HepG2 (cell line): ENCODE results near the gene APOD. TPM values are rescaled to one million over a fixed set of nuclear protein-coding genes. Genes with fewer than 3 reads are reported as not detected.
A peak's percentile ranks its signal among the peaks of the same experiment; 100 is the strongest.

Source experiments
- ATAC-seq: fragments of 200-7000 bp; cut with Tn5 transposase; 3 replicates; pipeline ENCODE4 v1.9.1; 2020; ENCODE audit warnings: mild to moderate bottlenecking, moderate library complexity
- BruUV-seq: library from RNA; stranded (reverse); fragments of 400-500 nt; replicated peaks from 2 replicates; lab custom pipeline; 2021; lab: Mats Ljungman, UMichigan
- CTCF ChIA-PET: fragments of 300-600 bp; formaldehyde crosslinking; extraction: SDS; loops from one replicate; lab custom pipeline; 2021; ENCODE audit warnings: low total read pairs, inconsistent platforms, low intra/inter-chr PET ratio; lab: Yijun Ruan, JAX
- POLR2A ChIA-PET: fragments of 350-600 bp; sonication (Branson Sonifier 250); formaldehyde crosslinking; loops from one replicate; lab custom pipeline; 2020; ENCODE audit warnings: antibody characterized with exemption, inconsistent platforms; lab: Yijun Ruan, JAX
- DNase-seq: peaks from one replicate; pipeline ENCODE4 v3.0.0-alpha.2; 2015; ENCODE audit warnings: low spot score
- FAIRE-seq: peaks from 3 replicates; lab custom pipeline; 2011; peaks lifted over from hg19 to GRCh38; lab: Jason Lieb, UNC
- H2AFZ ChIP-seq: one replicate; pipeline ENCODE4 v1.6.1; 2011; ENCODE audit warnings: low read length, inconsistent platforms
- H3K27ac ChIP-seq: fragments of 300-600 bp; 3 replicates; pipeline ENCODE4 v1.8.0; 2011; ENCODE audit warnings: mixed run types, mild to moderate bottlenecking, mixed read lengths, low read length, inconsistent platforms; ENCODE audit not compliant: insufficient read depth; ENCODE audit errors: extremely low read length
- H3K27me3 ChIP-seq, 2 experiments: fragments of 200-600 bp in 1 of 2; 2 replicates in 1 of 2; 3 replicates in 1 of 2; pipeline versions ENCODE4 v1.6.0 to v1.8.0; 2011; ENCODE audit warnings: low read length in 2 of 2, mild to moderate bottlenecking in 2 of 2, moderate library complexity in 2 of 2, inconsistent platforms in 1 of 2; ENCODE audit not compliant: insufficient read depth in 2 of 2, control insufficient read depth in 1 of 2
- H3K36me3 ChIP-seq, 2 experiments: fragments of 200-600 bp in 1 of 2; replicated peaks in 1 of 2; 2 replicates in 1 of 2; 3 replicates in 1 of 2; pipeline versions ENCODE4 v1.5.1 to v1.8.0; 2011; ENCODE audit warnings: low read length in 2 of 2, inconsistent platforms in 1 of 2; ENCODE audit not compliant: insufficient read depth in 2 of 2, control insufficient read depth in 1 of 2
- H3K4me1 ChIP-seq: 2 replicates; pipeline ENCODE4 v1.5.1; 2012; ENCODE audit warnings: low read length, inconsistent platforms; ENCODE audit not compliant: insufficient read depth
- H3K4me2 ChIP-seq: 2 replicates; pipeline ENCODE4 v1.6.0; 2011; ENCODE audit warnings: low read depth, low read length, inconsistent platforms
- H3K4me3 ChIP-seq, 3 experiments: fragments of 200-600 bp in 1 of 3; sonication (generic), shearing (Covaris generic) in 1 of 3; replicated peaks in 1 of 3; 2 replicates each; pipeline ENCODE4 v1.5.1; 2011 to 2016; ENCODE audit warnings: low read length in 3 of 3, inconsistent platforms in 2 of 3, low read depth in 2 of 3, mild to moderate bottlenecking in 2 of 3, control low read depth in 1 of 3, mixed read lengths in 1 of 3; ENCODE audit not compliant: insufficient read depth in 1 of 3
- H3K79me2 ChIP-seq: one replicate; pipeline ENCODE4 v1.6.1; 2011; ENCODE audit warnings: low read length, inconsistent platforms; ENCODE audit not compliant: insufficient read depth
- H3K9ac ChIP-seq: 2 replicates; pipeline ENCODE4 v1.6.0; 2011; ENCODE audit warnings: mild to moderate bottlenecking, low read depth, low read length, inconsistent platforms; ENCODE audit not compliant: insufficient read depth
- H3K9me3 ChIP-seq: 2 replicates; pipeline ENCODE4 v1.5.1; 2012; ENCODE audit warnings: mild to moderate bottlenecking, low read length
- H4K20me1 ChIP-seq: 2 replicates; pipeline ENCODE4 v1.6.0; 2011; ENCODE audit warnings: inconsistent platforms, mild to moderate bottlenecking, low read length, moderate library complexity; ENCODE audit not compliant: insufficient read depth
- ELF1 ChIP-seq: sonication (generic); formaldehyde crosslinking; IDR thresholded peaks from 2 replicates; pipeline ENCODE4 v1.4.0; 2020; ENCODE audit warnings: missing genetic modification reagents
- ELF3 ChIP-seq: IDR thresholded peaks from 2 replicates; pipeline ENCODE4 v1.6.1; 2016; ENCODE audit warnings: missing genetic modification reagents, missing compliant biosample characterization
- MYC ChIP-seq: sonication (generic); formaldehyde crosslinking; IDR thresholded peaks from 2 replicates; pipeline ENCODE4 v1.9.0; 2021; ENCODE audit warnings: missing genetic modification reagents, borderline replicate concordance
- REPIN1 ChIP-seq: sonication (generic); formaldehyde crosslinking; IDR thresholded peaks from 2 replicates; pipeline ENCODE4 v1.8.0; 2022; ENCODE audit warnings: missing genetic modification reagents, low read depth, mild to moderate bottlenecking, borderline replicate concordance
- TEAD3 ChIP-seq: optimal IDR thresholded peaks from 2 replicates; pipeline ENCODE3; 2016; ENCODE audit warnings: borderline replicate concordance
- TMF1 ChIP-seq: sonication (generic); formaldehyde crosslinking; IDR thresholded peaks from 2 replicates; pipeline ENCODE4 v1.8.1; 2022; ENCODE audit warnings: low read depth, missing genetic modification reagents
- ZNF282 ChIP-seq: fragments of 450-650 bp; IDR thresholded peaks from 2 replicates; pipeline ENCODE4 v1.6.1; 2018; ENCODE audit not compliant: partially characterized antibody
- ZNF468 ChIP-seq: sonication (generic); formaldehyde crosslinking; IDR thresholded peaks from 2 replicates; pipeline ENCODE4 v1.8.0; 2022; ENCODE audit warnings: mild to moderate bottlenecking, moderate library complexity, missing genetic modification reagents
- ZSCAN29 ChIP-seq: sonication (generic); formaldehyde crosslinking; conservative IDR thresholded peaks from 2 replicates; pipeline ENCODE4 v1.4.0; 2020; ENCODE audit warnings: mild to moderate bottlenecking, missing genetic modification reagents
- WGBS: methylation state at CpG from one replicate; pipeline ENCODE4 v1.1.6; 2017; ENCODE audit warnings: low lambda C conversion rate; 5-methylcytosine and 5-hydroxymethylcytosine counted together
- in situ Hi-C: cut with HindIII; loops from 2 replicates; pipeline ENCODE4 v1.10.0; 2017; ENCODE audit warnings: low pct_unique_long_range_greater_than_20kb; ENCODE audit not compliant: extremely low pct_ligation_motif_present
- intact Hi-C: fragments of 100-400 bp; cut with micrococcal nuclease; formaldehyde crosslinking; loops from one replicate; pipeline ENCODE4 v1.10.0; 2022; ENCODE audit not compliant: unreplicated experiment
- polyA plus RNA-seq, 8 experiments: library from polyadenylated mRNA; depleted of rRNA in 3 of 8; stranded (reverse) in 7 of 8; unstranded in 1 of 8; fragments of >200 nt; fragmentation: Illumina TruSeq in 4 of 8; extraction: Trizol in 4 of 8; gene quantifications; 2 replicates each; pipeline versions ENCODE4 v1.2.1 to v1.2.3, GENCODE V29; 2011 to 2016; ENCODE audit warnings: low read depth in 4 of 8, missing spikeins in 1 of 8, mixed read lengths in 1 of 8; ENCODE audit not compliant: insufficient read depth in 1 of 8
- total RNA-seq, 5 experiments: library from RNA; depleted of rRNA; stranded (reverse); fragments of >200 nt; fragmentation: Illumina TruSeq; extraction: Trizol; gene quantifications; 2 replicates each; pipeline ENCODE4 v1.2.3, GENCODE V29; 2016; ENCODE audit warnings: low read depth in 1 of 5
- TF ChIP-seq, protein P1 (sequence below): sonication (generic); formaldehyde crosslinking; IDR thresholded peaks from 2 replicates; pipeline ENCODE4 v1.4.0; 2020; ENCODE audit warnings: missing genetic modification reagents
- TF ChIP-seq, protein P2 (sequence below): sonication (generic); formaldehyde crosslinking; IDR thresholded peaks from 2 replicates; pipeline ENCODE4 v1.5.0; 2020; ENCODE audit warnings: mild to moderate bottlenecking, missing genetic modification reagents, moderate library complexity
- TF ChIP-seq, protein P3 (sequence below): sonication (generic); formaldehyde crosslinking; IDR thresholded peaks from 2 replicates; pipeline ENCODE4 v1.4.0; 2020; ENCODE audit warnings: missing genetic modification reagents

APOD gene
- total and polyA plus RNA-seq, 2 of the 13 experiments (the other 11 are each of a cell fraction or from before 2014, with no cell fraction given) = not detected

DNA sequence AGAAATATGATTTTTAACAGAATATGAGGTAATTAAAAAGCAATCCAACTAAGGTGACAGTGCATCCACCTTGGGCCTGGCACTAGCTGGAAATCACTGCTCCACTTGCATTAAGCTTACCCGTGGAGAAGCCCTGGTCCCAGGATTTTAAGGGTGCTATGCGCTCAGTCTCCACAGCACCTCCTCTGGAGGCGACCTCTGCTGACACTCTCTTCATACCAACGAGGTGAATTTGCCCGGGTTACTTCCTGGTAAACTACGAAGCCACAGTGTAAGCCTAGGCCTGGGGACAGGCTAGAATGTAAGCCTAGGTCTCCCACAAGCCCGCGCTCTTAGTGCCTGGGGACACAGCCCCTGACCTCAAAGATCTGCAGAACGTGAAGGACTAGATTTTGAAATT is 793 bp downstream of the APOD start:
- H3K4me2 ChIP-seq = no peak overlapping the region
- DNase-seq (peak; percentile 24), FAIRE-seq (no peak), ATAC-seq (peak; percentile 88)
- no peaks in the 10 kb centered on the region for H4K20me1 ChIP-seq
- intact Hi-C loops = no loop called here
- no peaks in the 10 kb centered on the region for H3K9me3 ChIP-seq
- no peaks in the 10 kb centered on the region for H3K79me2 ChIP-seq
- H3K36me3 ChIP-seq = no peaks in the 10 kb centered on the region
- ChIA-PET POLR2A (no interaction called here), CTCF (no interaction called here)
- H3K27me3 ChIP-seq = peaks cover 0 to 8% of the 10 kb centered on the region in 2 experiments; a peak in 1 of 5 replicates
- no TSS peak for BruUV-seq
- H2AFZ ChIP-seq = no peak overlapping the region
- in situ Hi-C loops = no loop called here
- H3K4me3 ChIP-seq = no peak overlapping the region
- H3K4me1 ChIP-seq = peaks cover 17% of the 10 kb centered on the region
- 32% methylated on average over 9 of the region's 9 CpGs for WGBS
- no peak overlapping the region for H3K9ac ChIP-seq
- TF ChIP-seq, protein P1, sequence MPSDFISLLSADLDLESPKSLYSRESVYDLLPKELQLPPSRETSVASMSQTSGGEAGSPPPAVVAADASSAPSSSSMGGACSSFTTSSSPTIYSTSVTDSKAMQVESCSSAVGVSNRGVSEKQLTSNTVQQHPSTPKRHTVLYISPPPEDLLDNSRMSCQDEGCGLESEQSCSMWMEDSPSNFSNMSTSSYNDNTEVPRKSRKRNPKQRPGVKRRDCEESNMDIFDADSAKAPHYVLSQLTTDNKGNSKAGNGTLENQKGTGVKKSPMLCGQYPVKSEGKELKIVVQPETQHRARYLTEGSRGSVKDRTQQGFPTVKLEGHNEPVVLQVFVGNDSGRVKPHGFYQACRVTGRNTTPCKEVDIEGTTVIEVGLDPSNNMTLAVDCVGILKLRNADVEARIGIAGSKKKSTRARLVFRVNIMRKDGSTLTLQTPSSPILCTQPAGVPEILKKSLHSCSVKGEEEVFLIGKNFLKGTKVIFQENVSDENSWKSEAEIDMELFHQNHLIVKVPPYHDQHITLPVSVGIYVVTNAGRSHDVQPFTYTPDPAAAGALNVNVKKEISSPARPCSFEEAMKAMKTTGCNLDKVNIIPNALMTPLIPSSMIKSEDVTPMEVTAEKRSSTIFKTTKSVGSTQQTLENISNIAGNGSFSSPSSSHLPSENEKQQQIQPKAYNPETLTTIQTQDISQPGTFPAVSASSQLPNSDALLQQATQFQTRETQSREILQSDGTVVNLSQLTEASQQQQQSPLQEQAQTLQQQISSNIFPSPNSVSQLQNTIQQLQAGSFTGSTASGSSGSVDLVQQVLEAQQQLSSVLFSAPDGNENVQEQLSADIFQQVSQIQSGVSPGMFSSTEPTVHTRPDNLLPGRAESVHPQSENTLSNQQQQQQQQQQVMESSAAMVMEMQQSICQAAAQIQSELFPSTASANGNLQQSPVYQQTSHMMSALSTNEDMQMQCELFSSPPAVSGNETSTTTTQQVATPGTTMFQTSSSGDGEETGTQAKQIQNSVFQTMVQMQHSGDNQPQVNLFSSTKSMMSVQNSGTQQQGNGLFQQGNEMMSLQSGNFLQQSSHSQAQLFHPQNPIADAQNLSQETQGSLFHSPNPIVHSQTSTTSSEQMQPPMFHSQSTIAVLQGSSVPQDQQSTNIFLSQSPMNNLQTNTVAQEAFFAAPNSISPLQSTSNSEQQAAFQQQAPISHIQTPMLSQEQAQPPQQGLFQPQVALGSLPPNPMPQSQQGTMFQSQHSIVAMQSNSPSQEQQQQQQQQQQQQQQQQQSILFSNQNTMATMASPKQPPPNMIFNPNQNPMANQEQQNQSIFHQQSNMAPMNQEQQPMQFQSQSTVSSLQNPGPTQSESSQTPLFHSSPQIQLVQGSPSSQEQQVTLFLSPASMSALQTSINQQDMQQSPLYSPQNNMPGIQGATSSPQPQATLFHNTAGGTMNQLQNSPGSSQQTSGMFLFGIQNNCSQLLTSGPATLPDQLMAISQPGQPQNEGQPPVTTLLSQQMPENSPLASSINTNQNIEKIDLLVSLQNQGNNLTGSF (CRISPR knock-in tag) = no peak
- TF ChIP-seq REPIN1 (CRISPR knock-in tag) (no peak), MYC (CRISPR knock-in tag) (no peak), ZNF468 (CRISPR knock-in tag) (no peak), ZNF282 (no peak), ELF3 (peak; percentile 98), TMF1 (no peak), TEAD3 (peak; percentile 62), ZSCAN29 (CRISPR knock-in tag) (no peak), ELF1 (peak; percentile 54; the same call in 1 of the 2 replicates)
- TF ChIP-seq, protein P2, sequence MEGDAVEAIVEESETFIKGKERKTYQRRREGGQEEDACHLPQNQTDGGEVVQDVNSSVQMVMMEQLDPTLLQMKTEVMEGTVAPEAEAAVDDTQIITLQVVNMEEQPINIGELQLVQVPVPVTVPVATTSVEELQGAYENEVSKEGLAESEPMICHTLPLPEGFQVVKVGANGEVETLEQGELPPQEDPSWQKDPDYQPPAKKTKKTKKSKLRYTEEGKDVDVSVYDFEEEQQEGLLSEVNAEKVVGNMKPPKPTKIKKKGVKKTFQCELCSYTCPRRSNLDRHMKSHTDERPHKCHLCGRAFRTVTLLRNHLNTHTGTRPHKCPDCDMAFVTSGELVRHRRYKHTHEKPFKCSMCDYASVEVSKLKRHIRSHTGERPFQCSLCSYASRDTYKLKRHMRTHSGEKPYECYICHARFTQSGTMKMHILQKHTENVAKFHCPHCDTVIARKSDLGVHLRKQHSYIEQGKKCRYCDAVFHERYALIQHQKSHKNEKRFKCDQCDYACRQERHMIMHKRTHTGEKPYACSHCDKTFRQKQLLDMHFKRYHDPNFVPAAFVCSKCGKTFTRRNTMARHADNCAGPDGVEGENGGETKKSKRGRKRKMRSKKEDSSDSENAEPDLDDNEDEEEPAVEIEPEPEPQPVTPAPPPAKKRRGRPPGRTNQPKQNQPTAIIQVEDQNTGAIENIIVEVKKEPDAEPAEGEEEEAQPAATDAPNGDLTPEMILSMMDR (CRISPR knock-in tag) = peak; percentile 21; the same call in 1 of the 2 replicates
- TF ChIP-seq, protein P3, sequence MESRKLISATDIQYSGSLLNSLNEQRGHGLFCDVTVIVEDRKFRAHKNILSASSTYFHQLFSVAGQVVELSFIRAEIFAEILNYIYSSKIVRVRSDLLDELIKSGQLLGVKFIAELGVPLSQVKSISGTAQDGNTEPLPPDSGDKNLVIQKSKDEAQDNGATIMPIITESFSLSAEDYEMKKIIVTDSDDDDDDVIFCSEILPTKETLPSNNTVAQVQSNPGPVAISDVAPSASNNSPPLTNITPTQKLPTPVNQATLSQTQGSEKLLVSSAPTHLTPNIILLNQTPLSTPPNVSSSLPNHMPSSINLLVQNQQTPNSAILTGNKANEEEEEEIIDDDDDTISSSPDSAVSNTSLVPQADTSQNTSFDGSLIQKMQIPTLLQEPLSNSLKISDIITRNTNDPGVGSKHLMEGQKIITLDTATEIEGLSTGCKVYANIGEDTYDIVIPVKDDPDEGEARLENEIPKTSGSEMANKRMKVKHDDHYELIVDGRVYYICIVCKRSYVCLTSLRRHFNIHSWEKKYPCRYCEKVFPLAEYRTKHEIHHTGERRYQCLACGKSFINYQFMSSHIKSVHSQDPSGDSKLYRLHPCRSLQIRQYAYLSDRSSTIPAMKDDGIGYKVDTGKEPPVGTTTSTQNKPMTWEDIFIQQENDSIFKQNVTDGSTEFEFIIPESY (CRISPR knock-in tag) = peak; percentile 95
- no peak overlapping the region for H3K27ac ChIP-seq
